NCI-H2081 (cell line): ENCODE results near the gene TUBB3.
A peak's percentile ranks its signal among the peaks of the same experiment; 100 is the strongest.
"Not testable (repeated sequence)": the region's sequence is repeated elsewhere in the genome, so short reads cannot be mapped to it uniquely, and the experiment has no call there.

Source experiments
- DNase-seq, 2 experiments: peaks; one replicate each; lab custom pipeline; 2025; lab: John Stamatoyannopoulos, UW

Gene TUBB3

GRCh38 chr16:89922884-89923639 is at the start of gene TUBB3:
TSS of gene TUBB3 (plus strand) at chr16:89923342. CDS start at chr16:89923402, 60 bp downstream.
- peak; percentile 78 to 82 for DNase-seq

GRCh38 chr16:89873972-89874689 is 49.0 kb upstream of the TUBB3 start:
- peak; percentile 70 to 84 for DNase-seq

- not testable (repeated sequence) for DNase-seq
Observed at GRCh38 chr16:89879123-89879522, 44.0 kb upstream of the TUBB3 start.

GRCh38 chr16:89880477-89881367 is 42.4 kb upstream of the TUBB3 start:
- no peak for DNase-seq

- DNase-seq, result no peak
Observed at GRCh38 chr16:89881368-89881730, 41.8 kb upstream of the TUBB3 start.

GRCh38 chr16:89883346-89884040 is 39.6 kb upstream of the TUBB3 start:
- DNase-seq, result no peak

GRCh38 chr16:89884041-89884421 is 39.1 kb upstream of the TUBB3 start:
- no peak for DNase-seq

- DNase-seq, result no peak
Observed at GRCh38 chr16:89887243-89887642, 35.9 kb upstream of the TUBB3 start.

- DNase-seq, result no peak
Observed at GRCh38 chr16:89890200-89890599, 32.9 kb upstream of the TUBB3 start.

- DNase-seq, result no peak
Observed at GRCh38 chr16:89890886-89891657, 32.1 kb upstream of the TUBB3 start.

- DNase-seq, result no peak
Observed at GRCh38 chr16:89892055-89892630, 31.0 kb upstream of the TUBB3 start.

GRCh38 chr16:89892635-89893034 is 30.5 kb upstream of the TUBB3 start:
- DNase-seq, result no peak

GRCh38 chr16:89893642-89894548 is 29.2 kb upstream of the TUBB3 start:
- no peak for DNase-seq

GRCh38 chr16:89895482-89896250 is 27.5 kb upstream of the TUBB3 start:
- no peak for DNase-seq

- DNase-seq, result no peak
Observed at GRCh38 chr16:89897204-89897603, 25.9 kb upstream of the TUBB3 start.

- DNase-seq, result no peak
Observed at GRCh38 chr16:89898201-89898967, 24.8 kb upstream of the TUBB3 start.

GRCh38 chr16:89899879-89900481 is 23.2 kb upstream of the TUBB3 start:
- DNase-seq, result no peak

- DNase-seq, result no peak
Observed at GRCh38 chr16:89900885-89901284, 22.3 kb upstream of the TUBB3 start.
